ENCODE data around the gene ZNF462.
"Not testable (repeated sequence)": the region's sequence is repeated elsewhere in the genome, so short reads cannot be mapped to it uniquely, and the experiment has no call there.

ZNF462 gene

DNA sequence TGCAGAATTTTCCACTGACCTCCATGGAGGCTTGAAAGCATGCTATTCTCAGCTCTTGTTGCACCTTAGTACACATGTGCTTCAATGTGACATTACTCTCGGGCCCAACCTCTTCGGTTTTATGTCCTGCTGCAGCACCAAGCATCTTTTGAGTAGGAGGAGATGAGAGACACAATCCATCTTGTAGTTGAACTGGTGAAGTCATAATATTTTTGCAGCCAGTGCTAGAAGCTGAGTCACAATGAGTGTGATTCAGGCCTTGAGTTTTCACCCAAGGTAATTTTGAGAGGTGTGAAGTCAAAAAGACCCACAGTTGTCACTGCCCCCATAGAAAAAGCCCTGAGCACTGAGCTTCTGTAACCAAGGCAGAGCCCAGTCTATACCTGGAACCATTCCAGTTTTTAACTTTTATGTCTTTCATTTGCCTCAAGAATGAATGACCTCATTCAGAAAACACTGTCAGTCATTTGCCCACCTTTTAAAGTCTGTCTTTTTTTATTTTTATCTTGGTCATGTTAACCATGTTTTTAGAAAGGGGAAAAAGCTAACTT, 117.7 kb downstream of the ZNF462 start:
- DNase-seq (ENCODE audit: low read depth in 2 of 2) = peak in 1 of 2 donors; percentile 22
- no peak for TF ChIP-seq CTCF (IDR thresholded peaks at IDR 0.05; ENCODE audit: low read depth, low read length)

GRCh38 chr9:106981396-106982287, 118.7 kb downstream of the ZNF462 start:
- DNase-seq (ENCODE audit: low read depth in 2 of 2) = no peak
- TF ChIP-seq CTCF (IDR thresholded peaks at IDR 0.05; ENCODE audit: low read depth, low read length) = no peak

More for the DNA sequence above, 117.7 kb downstream of the ZNF462 start:
- H3K4me3 ChIP-seq (replicated peaks in 1 of 2; ENCODE audit: low read depth in 2 of 2, low read length in 2 of 2) = no peak overlapping the region

DNA sequence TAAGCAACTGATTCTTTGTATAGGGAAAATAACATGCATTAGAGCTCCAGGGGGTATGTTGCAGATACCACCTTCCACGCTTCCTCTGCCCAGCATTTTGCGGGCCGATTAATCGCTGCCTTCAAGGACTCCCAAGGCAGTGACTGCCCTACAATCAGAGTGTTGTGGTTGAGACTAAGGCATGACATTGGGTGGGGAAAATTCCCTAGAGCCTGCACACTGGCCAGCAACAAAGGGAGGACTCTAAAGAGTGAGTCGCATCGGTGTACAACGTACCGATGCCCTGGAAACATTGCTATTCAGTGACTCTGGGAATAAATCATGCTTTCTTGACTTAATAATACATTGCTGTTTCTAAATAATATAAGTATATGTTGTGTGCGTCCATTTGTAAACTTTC, 119.7 kb downstream of the ZNF462 start:
- no peak for DNase-seq (ENCODE audit: low read depth in 2 of 2)
- TF ChIP-seq CTCF (IDR thresholded peaks at IDR 0.05; ENCODE audit: low read depth, low read length) = no peak
- no peak overlapping the region for H3K4me3 ChIP-seq (replicated peaks in 1 of 2; ENCODE audit: low read depth in 2 of 2, low read length in 2 of 2)

More at GRCh38 chr9:106981396-106982287, 118.7 kb downstream of the ZNF462 start:
- no peak overlapping the region for H3K4me3 ChIP-seq (replicated peaks in 1 of 2; ENCODE audit: low read depth in 2 of 2, low read length in 2 of 2)

- TF ChIP-seq CTCF (IDR thresholded peaks at IDR 0.05; ENCODE audit: low read depth, low read length) = no peak
- no peak overlapping the region for H3K4me3 ChIP-seq (replicated peaks in 1 of 2; ENCODE audit: low read depth in 2 of 2, low read length in 2 of 2)
- no peak for DNase-seq (ENCODE audit: low read depth in 2 of 2)
Measured at GRCh38 chr9:106983346-106983745, 120.4 kb downstream of the ZNF462 start.

GRCh38 chr9:106989904-106990303, 126.9 kb downstream of the ZNF462 start:
- not testable (repeated sequence) for H3K4me3 ChIP-seq (replicated peaks in 1 of 2; ENCODE audit: low read depth in 2 of 2, low read length in 2 of 2); DNase-seq (ENCODE audit: low read depth in 2 of 2)

DNA sequence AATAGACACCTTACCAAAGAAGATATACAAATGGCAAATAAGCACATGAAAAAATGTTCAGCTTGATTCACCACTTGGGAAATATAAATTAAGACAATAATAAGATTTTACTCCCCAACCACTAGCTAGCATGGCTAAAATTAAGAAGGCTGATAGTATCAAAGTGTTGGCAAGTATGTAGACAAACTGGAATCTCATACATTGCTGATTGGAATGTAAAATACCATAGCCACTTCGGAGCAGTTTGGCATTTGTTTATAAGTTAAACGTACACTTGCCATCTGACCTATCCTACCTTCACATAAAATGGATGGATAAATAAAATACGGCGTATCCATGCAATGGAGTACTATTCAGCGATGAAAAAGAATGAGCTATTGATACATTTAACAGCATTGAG, 129.2 kb downstream of the ZNF462 start:
- no peak for DNase-seq (ENCODE audit: low read depth in 2 of 2)
- no peak overlapping the region for H3K4me3 ChIP-seq (replicated peaks in 1 of 2; ENCODE audit: low read depth in 2 of 2, low read length in 2 of 2)
- TF ChIP-seq CTCF (IDR thresholded peaks at IDR 0.05; ENCODE audit: low read depth, low read length) = no peak

- no peak overlapping the region for H3K4me3 ChIP-seq (replicated peaks in 1 of 2; ENCODE audit: low read depth in 2 of 2, low read length in 2 of 2)
- DNase-seq (ENCODE audit: low read depth in 2 of 2) = no peak
- TF ChIP-seq CTCF (IDR thresholded peaks at IDR 0.05; ENCODE audit: low read depth, low read length) = no peak
Measured at GRCh38 chr9:106993603-106994002, 130.6 kb downstream of the ZNF462 start.

All from cardiac fibroblast (primary cell).